ENCODE results near the gene MED27.
A peak's percentile ranks its signal among the peaks of the same experiment; 100 is the strongest.
"Not testable (repeated sequence)": the region's sequence is repeated elsewhere in the genome, so short reads cannot be mapped to it uniquely, and the experiment has no call there.

The MED27 gene

DNA sequence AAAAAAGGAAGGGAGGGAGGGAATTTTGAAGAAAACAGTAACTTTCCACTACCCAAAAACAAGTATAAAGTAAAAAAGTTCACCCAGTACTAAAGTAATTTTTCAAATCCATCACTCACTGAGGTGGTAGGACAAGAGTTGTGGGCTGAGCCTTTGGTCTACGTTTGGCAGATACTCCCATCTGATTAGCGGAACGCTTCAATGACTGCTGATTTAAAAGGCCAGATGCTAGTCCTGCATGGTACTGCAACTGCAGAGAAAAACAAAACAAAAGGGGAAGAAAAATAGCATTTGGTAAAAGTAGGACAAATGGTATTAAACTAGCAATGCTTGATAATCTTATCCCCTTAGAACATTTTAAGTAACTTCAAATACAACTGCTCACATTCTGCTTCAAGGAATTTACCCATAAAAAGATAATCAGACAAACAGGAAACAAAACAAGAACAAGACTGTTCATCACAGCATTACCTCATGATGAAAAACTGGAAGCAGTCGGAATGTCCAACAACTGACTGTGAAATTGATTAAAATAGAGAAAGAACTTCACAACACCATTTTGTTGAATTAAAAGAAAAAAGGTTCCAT is 65.4 kb downstream of the MED27 start:
- Mint-ChIP-seq H3K27me3 (no peaks in the 10 kb centered on the region), H3K4me1 (ENCODE audit: low read depth in 2 of 2) (peaks cover 4 to 21% of the 10 kb centered on the region in 2 donors), H3K36me3 (ENCODE audit: insufficient read depth) (peaks cover 11% of the 10 kb centered on the region), H3K9me3 (no peaks in the 10 kb centered on the region), H3K27ac (no peak overlapping the region), H3K4me3 (no peak overlapping the region)
- ATAC-seq (replicated peaks) (no peak), DNase-seq (no peak)

DNA sequence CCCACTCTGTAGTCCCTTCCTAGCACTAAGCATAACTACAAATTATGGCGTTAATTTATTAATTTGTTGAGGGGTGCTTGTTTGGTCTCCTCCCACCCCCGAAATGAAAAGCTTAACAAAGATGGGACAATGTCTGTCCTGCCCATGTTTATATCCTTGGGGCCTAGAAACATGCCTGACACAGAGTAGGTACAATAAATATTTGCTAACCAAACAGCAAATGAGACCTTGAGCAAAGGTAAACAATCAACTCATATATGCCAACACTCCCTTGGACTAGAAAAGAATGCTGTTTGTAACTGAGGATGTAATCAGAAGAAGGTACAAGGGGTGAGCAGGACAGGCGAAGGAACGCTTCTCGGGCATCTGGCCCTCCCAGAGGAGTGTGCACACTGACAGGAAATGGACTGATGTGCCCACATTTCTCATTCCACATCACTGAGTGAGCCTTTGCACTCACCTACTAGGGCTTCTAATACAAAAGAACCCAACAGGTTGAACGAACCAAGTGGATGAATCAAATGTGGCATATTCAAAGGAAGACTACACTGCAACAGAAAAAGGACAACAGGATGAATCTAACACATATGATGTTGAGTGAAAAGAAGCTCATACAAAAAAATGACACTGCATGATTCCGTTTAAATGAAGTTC is 66.8 kb downstream of the MED27 start:
- Mint-ChIP-seq H3K4me1 (ENCODE audit: low read depth in 2 of 2) (peaks cover 10 to 30% of the 10 kb centered on the region in 2 donors), H3K27me3 (no peaks in the 10 kb centered on the region), H3K9me3 (no peaks in the 10 kb centered on the region), H3K4me3 (no peak overlapping the region), H3K36me3 (ENCODE audit: insufficient read depth) (peaks cover 11% of the 10 kb centered on the region), H3K27ac (peak overlapping the region in 1 of 2 donors; percentile 32)
- ATAC-seq (replicated peaks) (no peak), DNase-seq (no peak)

DNA sequence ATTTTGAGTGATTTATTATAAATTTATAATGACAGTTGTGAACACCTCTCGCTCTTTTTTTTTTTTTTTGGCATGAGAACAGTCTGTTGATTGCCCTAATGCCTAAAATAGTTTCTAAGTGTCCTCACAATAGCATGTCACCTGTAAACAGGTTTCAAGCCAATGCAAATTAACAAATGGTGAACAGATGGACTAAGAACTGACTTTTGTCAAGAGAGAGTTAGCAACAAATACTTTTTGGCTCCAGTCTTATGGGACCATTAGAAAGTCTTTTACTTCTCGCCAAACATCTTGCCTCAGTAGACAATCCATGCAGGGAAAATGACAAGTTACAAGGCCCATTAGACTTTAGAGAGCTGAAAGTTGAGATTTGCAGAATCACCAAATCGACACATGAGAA is 67.8 kb downstream of the MED27 start:
- Mint-ChIP-seq H3K4me3 (no peak overlapping the region), H3K4me1 (ENCODE audit: low read depth in 2 of 2) (peaks cover 17 to 36% of the 10 kb centered on the region in 2 donors), H3K27ac (no peak overlapping the region), H3K36me3 (ENCODE audit: insufficient read depth) (peaks cover 11% of the 10 kb centered on the region), H3K27me3 (no peaks in the 10 kb centered on the region), H3K9me3 (no peaks in the 10 kb centered on the region)
- ATAC-seq (replicated peaks) (no peak), DNase-seq (no peak)

DNA sequence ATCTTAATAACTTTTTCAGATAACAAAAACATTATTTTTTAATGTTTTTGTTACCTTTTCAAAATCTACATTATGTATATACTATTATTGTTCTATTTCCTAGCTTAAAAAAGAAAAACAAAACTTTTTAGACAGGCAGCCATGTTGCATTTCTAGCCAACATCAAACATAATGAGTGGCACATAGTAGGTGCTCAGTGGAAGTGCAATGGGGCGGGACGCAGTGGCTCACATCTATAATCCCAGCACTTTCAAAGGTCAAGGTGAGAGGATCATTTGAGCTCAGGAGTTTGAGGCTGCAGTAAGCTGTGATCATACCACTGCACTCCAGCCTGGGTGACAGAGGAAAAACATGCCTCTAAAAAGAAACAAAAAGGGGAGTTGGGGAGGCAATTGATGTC is 68.4 kb downstream of the MED27 start:
- no peak for DNase-seq
- Mint-ChIP-seq H3K27ac (no peak overlapping the region), H3K4me1 (ENCODE audit: low read depth in 2 of 2) (peaks cover 20 to 42% of the 10 kb centered on the region in 2 donors), H3K27me3 (no peaks in the 10 kb centered on the region), H3K36me3 (ENCODE audit: insufficient read depth) (peaks cover 11% of the 10 kb centered on the region), H3K4me3 (no peak overlapping the region), H3K9me3 (no peaks in the 10 kb centered on the region)
- ATAC-seq (replicated peaks): no peak

DNA sequence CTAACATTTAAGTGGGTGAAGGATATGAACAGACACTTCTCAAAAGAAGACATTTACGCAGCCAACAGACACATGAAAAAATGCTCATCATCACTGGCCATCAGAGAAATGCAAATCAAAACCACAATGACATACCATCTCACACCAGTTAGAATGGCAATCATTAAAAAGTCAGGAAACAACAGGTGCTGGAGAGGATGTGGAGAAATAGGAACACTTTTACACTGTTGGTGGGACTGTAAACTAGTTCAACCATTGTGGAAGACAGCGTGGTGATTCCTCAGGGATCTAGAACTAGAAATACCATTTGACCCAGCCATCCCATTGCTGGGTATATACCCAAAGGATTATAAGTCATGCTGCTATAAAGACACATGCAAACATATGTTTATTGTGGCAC is 69.5 kb downstream of the MED27 start:
- H3K27me3 Mint-ChIP-seq; H3K4me3 Mint-ChIP-seq; ATAC-seq (replicated peaks); DNase-seq; H3K27ac Mint-ChIP-seq; H3K9me3 Mint-ChIP-seq: not testable (repeated sequence)
- Mint-ChIP-seq H3K4me1 (ENCODE audit: low read depth in 2 of 2) (peaks cover 20 to 42% of the 10 kb centered on the region in 2 donors), H3K36me3 (ENCODE audit: insufficient read depth) (peaks cover 11% of the 10 kb centered on the region)

DNA sequence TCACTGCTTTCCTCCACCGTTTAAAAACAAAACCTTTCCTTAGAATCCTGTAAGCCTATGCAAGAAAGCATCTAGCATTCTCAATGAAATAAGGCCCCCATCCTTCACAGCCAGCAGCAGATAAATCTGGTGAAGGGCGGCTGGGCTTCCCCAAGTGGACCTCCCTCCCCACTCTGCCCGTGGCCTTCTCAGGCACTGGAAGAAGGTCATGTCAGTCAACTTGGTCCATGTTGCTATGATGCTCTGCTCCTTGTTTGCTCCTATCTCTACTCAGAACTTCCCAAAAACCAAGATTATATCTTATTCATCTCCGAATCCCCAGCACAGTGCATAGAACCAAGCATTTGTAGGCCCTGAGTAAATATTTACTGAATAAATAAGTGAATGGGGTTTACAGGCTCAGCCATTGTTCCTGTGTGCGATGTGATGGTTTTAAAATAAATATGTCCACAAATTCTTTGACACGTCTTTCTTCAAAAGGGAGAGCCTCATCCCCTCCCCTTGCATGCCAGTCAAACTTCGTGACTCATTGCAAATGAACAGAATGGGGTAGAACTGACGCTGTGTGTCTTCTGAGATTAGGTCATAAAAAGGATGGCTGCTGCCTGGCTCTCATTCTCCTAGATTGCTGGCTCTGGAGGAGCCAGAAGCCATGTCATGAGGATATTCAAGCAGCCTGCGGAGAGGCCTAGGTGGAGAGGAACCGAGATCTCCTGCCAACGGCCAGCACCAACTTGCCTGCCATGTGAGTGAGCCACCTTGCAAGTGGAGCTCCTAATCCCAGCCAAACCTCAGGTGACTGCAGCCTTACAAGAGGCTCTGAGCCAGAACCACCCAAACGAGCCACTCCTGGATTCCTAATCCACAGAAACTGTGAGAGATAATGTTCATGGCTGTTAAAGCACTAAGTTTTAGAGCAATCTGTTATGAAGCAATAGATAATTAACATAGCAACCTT is 70.5 kb downstream of the MED27 start:
- Mint-ChIP-seq H3K4me3 (no peak overlapping the region), H3K4me1 (ENCODE audit: low read depth in 2 of 2) (peaks cover 27 to 46% of the 10 kb centered on the region in 2 donors), H3K9me3 (no peaks in the 10 kb centered on the region), H3K27me3 (no peaks in the 10 kb centered on the region), H3K36me3 (ENCODE audit: insufficient read depth) (peaks cover 11% of the 10 kb centered on the region), H3K27ac (peak overlapping the region in 1 of 2 donors; percentile 33)
- DNase-seq (no peak), ATAC-seq (replicated peaks) (no peak)

DNA sequence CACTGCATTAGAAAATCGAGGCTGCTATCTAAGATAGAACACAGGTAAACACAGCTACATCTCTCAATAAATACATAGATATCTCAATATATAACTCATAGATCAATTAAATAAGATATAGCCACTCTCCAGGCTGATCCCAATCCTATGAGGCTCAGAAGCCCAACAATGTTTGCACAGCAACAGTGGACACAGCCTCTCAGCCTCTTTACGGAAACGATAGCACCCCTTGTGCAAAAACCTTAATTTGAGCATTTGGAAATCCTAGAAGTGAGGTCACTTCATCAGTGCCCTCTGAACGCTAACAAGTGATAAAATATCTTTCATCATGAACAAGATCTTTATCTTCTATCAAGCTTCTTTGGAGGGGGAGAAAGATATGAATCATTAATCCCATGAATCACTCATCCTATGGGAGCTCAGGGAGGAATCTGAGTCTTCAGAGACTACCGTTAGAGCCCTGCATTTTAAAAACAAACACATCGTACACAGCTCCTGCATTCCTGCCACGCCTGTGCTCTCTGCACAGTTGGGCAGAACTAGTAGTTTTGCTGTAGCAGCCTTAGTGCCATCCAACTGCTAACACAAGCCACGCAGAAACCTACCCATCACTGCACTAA is 71.4 kb downstream of the MED27 start:
- ATAC-seq (replicated peaks) (no peak), DNase-seq (no peak)
- peak overlapping the region in 1 of 2 donors; percentile 65 for H3K27ac Mint-ChIP-seq
- peaks cover 4% of the 10 kb centered on the region for H3K36me3 Mint-ChIP-seq (ENCODE audit: insufficient read depth)
- H3K4me1 Mint-ChIP-seq (ENCODE audit: low read depth in 2 of 2): peaks cover 33 to 53% of the 10 kb centered on the region in 2 donors
- no peak overlapping the region for H3K4me3 Mint-ChIP-seq
- H3K27me3 Mint-ChIP-seq: no peaks in the 10 kb centered on the region
- no peaks in the 10 kb centered on the region for H3K9me3 Mint-ChIP-seq

DNA sequence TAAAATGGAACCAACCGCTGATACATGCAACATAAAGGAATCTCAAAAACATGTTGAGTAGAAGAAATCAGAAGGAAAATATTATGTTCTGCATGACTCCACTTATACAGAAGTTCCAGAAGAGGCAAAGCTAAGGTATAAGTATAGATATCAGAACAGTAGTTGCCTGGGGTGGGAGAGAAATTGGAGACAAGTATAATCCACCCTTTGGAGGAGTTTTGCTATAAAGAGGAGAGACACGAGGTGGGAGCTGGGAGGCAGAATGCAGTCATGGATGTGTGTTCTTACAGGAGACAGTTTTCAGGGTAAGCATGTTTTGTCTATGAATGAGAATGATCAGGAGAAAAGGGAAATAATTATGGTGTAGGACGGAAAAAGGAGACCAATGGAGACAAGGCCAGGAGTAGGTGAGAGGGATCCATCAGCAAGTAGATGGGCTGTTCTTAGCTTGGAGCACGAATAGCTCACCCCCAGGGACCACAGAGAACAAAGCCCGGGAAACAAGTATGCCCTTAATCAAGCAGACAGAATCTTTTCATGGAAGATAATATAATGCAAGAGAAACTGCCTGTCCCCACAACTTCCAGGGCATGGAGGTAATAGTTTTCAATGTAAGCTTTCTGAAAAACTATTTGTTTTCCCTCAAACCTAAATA is 72.2 kb downstream of the MED27 start:
- Mint-ChIP-seq H3K4me1 (ENCODE audit: low read depth in 2 of 2) (peaks cover 37 to 46% of the 10 kb centered on the region in 2 donors), H3K27ac (peak overlapping the region; percentile 18 to 65), H3K36me3 (ENCODE audit: insufficient read depth) (no peaks in the 10 kb centered on the region), H3K9me3 (no peaks in the 10 kb centered on the region), H3K4me3 (peak overlapping the region in 1 of 2 donors; percentile 28), H3K27me3 (no peaks in the 10 kb centered on the region)
- DNase-seq (no peak), ATAC-seq (replicated peaks) (no peak)

DNA sequence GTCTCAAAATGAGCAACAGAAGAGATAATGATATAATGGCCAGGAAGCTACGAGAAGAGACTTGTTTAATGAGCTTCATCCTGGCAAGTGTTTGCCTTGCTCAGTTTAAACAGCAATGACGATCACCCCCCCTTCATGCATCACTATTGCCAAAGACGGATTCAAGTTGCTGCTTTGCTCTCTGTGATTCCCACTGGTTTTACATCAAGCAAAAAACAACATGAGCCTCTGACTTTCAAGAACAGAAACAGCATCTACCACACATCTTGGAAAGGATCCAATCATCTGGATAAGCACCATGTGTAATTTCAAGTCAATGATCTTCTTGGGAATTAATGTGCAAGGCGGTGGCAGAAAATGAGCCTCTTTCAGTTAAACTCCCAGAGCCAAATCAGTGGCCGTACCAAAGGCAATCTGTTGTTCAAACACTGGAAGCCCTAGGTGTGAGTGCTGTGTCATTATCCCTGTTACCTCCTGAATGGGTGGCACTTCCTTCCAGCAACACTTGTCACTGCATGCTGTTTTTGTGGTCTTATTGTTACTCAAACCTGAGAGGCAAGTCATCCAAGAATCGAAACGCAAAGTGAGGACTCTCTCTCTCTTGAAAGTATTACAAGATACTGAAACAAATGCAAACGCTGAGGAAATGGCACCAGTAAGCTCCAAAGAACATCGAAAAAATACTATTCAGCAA is 72.8 kb downstream of the MED27 start:
- DNase-seq: no peak
- peaks cover 39 to 51% of the 10 kb centered on the region in 2 donors for H3K4me1 Mint-ChIP-seq (ENCODE audit: low read depth in 2 of 2)
- H3K36me3 Mint-ChIP-seq (ENCODE audit: insufficient read depth): no peaks in the 10 kb centered on the region
- peak; percentile 77 for ATAC-seq (replicated peaks)
- peak overlapping the region; percentile 18 to 65 for H3K27ac Mint-ChIP-seq
- H3K4me3 Mint-ChIP-seq: peak overlapping the region in 1 of 2 donors; percentile 28
- no peaks in the 10 kb centered on the region for H3K9me3 Mint-ChIP-seq
- H3K27me3 Mint-ChIP-seq: no peaks in the 10 kb centered on the region

DNA sequence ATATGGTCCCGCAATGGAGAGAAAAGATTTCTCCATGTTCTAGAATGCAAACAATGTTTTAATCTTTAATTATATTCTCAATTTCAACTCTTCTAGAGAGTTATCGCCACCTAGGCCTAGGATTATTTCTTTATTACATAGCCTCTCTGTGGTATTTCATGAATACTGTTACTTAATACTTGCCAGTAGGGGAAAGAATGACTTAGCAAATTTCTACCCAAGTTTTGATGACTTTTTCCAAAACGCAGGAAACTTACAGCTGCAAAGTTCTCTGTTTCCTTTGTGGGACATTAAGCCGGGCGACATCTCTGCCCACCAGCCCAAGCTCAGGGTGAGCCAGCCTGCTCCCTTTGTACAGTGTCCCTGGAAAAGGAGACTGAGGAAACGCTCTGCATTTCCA is 73.8 kb downstream of the MED27 start:
- peaks cover 43 to 52% of the 10 kb centered on the region in 2 donors for H3K4me1 Mint-ChIP-seq (ENCODE audit: low read depth in 2 of 2)
- H3K9me3 Mint-ChIP-seq: no peaks in the 10 kb centered on the region
- no peak overlapping the region for H3K4me3 Mint-ChIP-seq
- no peak for ATAC-seq (replicated peaks)
- no peaks in the 10 kb centered on the region for H3K36me3 Mint-ChIP-seq (ENCODE audit: insufficient read depth)
- H3K27me3 Mint-ChIP-seq: no peaks in the 10 kb centered on the region
- H3K27ac Mint-ChIP-seq: no peak overlapping the region
- DNase-seq: no peak

DNA sequence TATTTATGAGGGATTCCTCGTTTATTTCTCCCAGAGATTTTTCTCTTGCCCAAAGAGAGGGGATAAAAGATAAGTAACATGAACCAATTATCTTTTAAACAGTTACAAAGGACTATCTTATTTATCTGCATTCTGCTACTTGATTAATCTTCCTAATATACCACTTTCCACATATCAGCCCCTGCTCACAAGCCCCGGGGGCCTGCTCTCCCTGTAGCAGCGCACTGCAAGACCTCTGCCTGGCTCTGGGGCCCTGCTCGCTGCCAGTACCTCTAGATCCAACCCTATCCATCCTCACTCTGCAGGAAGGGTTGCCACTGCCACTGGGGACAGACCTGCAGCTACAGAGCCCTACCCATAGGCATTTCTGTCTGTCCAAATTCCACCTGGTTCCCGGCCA is 75.3 kb downstream of the MED27 start:
- Mint-ChIP-seq H3K27ac (peak overlapping the region in 1 of 2 donors; percentile 84), H3K4me1 (ENCODE audit: low read depth in 2 of 2) (peaks cover 50 to 58% of the 10 kb centered on the region in 2 donors), H3K27me3 (no peaks in the 10 kb centered on the region), H3K36me3 (ENCODE audit: insufficient read depth) (no peaks in the 10 kb centered on the region), H3K9me3 (no peaks in the 10 kb centered on the region), H3K4me3 (no peak overlapping the region)
- DNase-seq: no peak
- no peak for ATAC-seq (replicated peaks)

DNA sequence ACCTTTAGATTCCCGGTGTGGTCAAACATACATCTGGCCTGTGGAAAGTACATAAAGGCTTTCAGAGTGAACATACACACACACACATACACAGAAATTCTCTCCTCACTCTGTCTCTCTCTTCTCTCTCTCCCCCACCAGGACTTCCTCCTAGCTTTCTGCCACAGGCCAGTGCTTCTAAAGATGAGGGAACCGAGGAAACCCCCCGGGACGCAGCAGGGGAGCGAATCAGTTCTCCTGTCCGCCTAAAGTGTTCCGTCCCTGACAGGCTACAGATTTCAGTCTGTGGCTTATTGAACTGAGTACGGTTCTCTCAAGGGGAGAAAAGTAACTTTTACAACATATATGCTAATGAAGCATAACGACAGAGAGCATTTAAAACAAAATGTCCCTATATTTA is 75.8 kb downstream of the MED27 start:
- Mint-ChIP-seq H3K4me3 (no peak overlapping the region), H3K9me3 (no peaks in the 10 kb centered on the region), H3K36me3 (ENCODE audit: insufficient read depth) (no peaks in the 10 kb centered on the region), H3K27me3 (no peaks in the 10 kb centered on the region), H3K27ac (peak overlapping the region; percentile 84 to 92), H3K4me1 (ENCODE audit: low read depth in 2 of 2) (peaks cover 47 to 55% of the 10 kb centered on the region in 2 donors)
- DNase-seq (no peak), ATAC-seq (replicated peaks) (no peak)
